Smooth muscle cell (in vitro differentiated cells): ENCODE results near the gene MYO15B. TPM values are rescaled to one million over a fixed set of nuclear protein-coding genes. Genes with fewer than 3 reads are reported as not detected.

ENCODE experiments used
- DNase-seq: peaks from one replicate; lab custom pipeline; 2025; ENCODE audit not compliant: unreplicated experiment; lab: John Stamatoyannopoulos, UW
- H2AFZ ChIP-seq: fragments of 200-600 bp; sonication (generic); 2 replicates; pipeline ENCODE4 v1.6.0; 2016; ENCODE audit warnings: antibody characterized with exemption, low read depth, mild to moderate bottlenecking
- H3F3A ChIP-seq: fragments of 200-600 bp; sonication (generic); 2 replicates; pipeline ENCODE4 v1.6.0; 2017; ENCODE audit warnings: antibody characterized with exemption, low read depth
- H3K27ac ChIP-seq: fragments of 200-600 bp; sonication (generic); 2 replicates; pipeline ENCODE4 v1.5.1; 2016; ENCODE audit warnings: low read depth, mild to moderate bottlenecking
- H3K27me3 ChIP-seq: fragments of 200-600 bp; sonication (generic); 2 replicates; pipeline ENCODE4 v1.6.1; 2016; ENCODE audit warnings: low read depth, mild to moderate bottlenecking
- H3K36me3 ChIP-seq: fragments of 200-600 bp; sonication (generic); 2 replicates; pipeline ENCODE4 v1.5.1; 2016; ENCODE audit warnings: low read depth
- H3K4me1 ChIP-seq: fragments of 200-600 bp; sonication (generic); 2 replicates; pipeline ENCODE4 v1.5.1; 2016; ENCODE audit warnings: low read depth
- H3K4me2 ChIP-seq: fragments of 200-600 bp; sonication (generic); 2 replicates; pipeline ENCODE4 v1.6.0; 2016; ENCODE audit warnings: mild to moderate bottlenecking
- H3K4me3 ChIP-seq: fragments of 200-600 bp; sonication (generic); 2 replicates; pipeline ENCODE4 v1.5.1; 2016; ENCODE audit warnings: mild to moderate bottlenecking
- H3K79me2 ChIP-seq: fragments of 200-600 bp; sonication (generic); 2 replicates; pipeline ENCODE4 v1.6.0; 2016; ENCODE audit warnings: low read depth, mild to moderate bottlenecking
- H3K9ac ChIP-seq: fragments of 200-600 bp; sonication (generic); 2 replicates; pipeline ENCODE4 v1.6.0; 2016; ENCODE audit warnings: low read depth
- H3K9me3 ChIP-seq: fragments of 200-600 bp; sonication (generic); replicated peaks from 2 replicates; pipeline ENCODE4 v1.5.1; 2016; ENCODE audit warnings: low read depth
- H4K20me1 ChIP-seq: fragments of 200-600 bp; sonication (generic); 2 replicates; pipeline ENCODE4 v1.6.0; 2016; ENCODE audit warnings: low read depth
- CTCF ChIP-seq: fragments of 200-600 bp; sonication (generic); IDR thresholded peaks from 2 replicates; pipeline ENCODE4 v1.5.1; 2017; ENCODE audit warnings: borderline replicate concordance, mild to moderate bottlenecking, antibody characterized with exemption; ENCODE audit not compliant: insufficient read depth, poor library complexity, severe bottlenecking
- WGBS: methylation state at CpG from one replicate; pipeline ENCODE4 v1.1.7; 2016; ENCODE audit warnings: low lambda C conversion rate; 5-methylcytosine and 5-hydroxymethylcytosine counted together
- polyA plus RNA-seq: library from polyadenylated mRNA; unstranded; fragments of >200 nt; fragmentation: Nextera tagmentation; extraction: Ambion mirVana; gene quantifications from 2 replicates; pipeline ENCODE4 v1.2.1, GENCODE V29; 2016
- total RNA-seq: library from RNA; depleted of rRNA; stranded (reverse); fragments of >200 nt; gene quantifications from 2 replicates; pipeline ENCODE4 v1.2.3, GENCODE V29; 2014

Gene MYO15B
- total and polyA plus RNA-seq, 2 experiments from 2014 or later: 14.7 to 17.5 TPM

- 88% methylated on average over 6 of the region's 6 CpGs for WGBS
Measured at GRCh38 chr17:75595920-75596313, 8.3 kb downstream of the MYO15B start.

DNA sequence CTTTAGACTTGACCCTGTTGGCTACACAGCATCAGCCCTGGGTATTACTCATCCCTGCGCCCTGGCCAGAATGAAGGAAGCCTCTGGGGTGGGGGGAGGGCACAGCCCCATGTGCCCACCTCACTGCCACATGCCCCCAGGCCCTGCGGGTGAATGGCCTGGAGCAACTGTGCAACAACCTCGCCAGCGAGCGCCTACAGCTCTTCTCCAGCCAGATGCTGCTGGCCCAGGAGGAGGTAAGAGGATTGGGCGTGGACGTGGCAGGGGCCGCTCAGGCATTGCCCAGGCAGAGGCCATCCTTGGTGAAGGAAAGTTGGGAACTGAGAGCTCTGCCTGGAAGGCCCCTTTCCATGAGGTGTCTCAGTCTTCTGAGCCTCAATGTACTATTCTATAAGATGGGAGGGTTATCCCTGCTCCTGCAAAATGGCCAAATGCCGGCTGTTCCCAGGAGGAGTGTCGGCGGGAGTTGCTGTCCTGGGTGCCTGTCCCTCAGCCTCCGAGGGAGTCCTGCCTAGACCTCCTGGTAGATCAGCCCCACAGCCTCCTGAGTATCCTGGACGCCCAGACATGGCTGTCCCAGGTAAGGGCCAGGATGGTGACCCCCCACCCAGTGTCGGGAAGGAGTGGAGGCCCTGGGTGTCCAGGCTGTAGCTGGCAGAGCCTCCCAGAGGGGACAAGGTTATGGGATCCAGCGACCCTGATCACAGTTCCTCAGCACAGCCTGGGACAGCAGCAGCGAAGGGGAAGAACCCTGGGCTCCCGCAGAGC, 8.9 kb downstream of the MYO15B start:
- H3K9ac ChIP-seq: no peak overlapping the region
- no peaks in the 10 kb centered on the region for H3F3A ChIP-seq
- no peaks in the 10 kb centered on the region for H3K36me3 ChIP-seq
- WGBS: 94% methylated on average over 17 of the region's 17 CpGs
- no peak overlapping the region for H3K4me3 ChIP-seq
- no peaks in the 10 kb centered on the region for H4K20me1 ChIP-seq
- no peaks in the 10 kb centered on the region for H3K9me3 ChIP-seq
- no peak overlapping the region for H2AFZ ChIP-seq
- H3K27me3 ChIP-seq: no peaks in the 10 kb centered on the region
- no peaks in the 10 kb centered on the region for H3K4me1 ChIP-seq
- no peak overlapping the region for H3K27ac ChIP-seq
- no peak for TF ChIP-seq CTCF
- no peak for DNase-seq
- H3K79me2 ChIP-seq: no peaks in the 10 kb centered on the region
- no peak overlapping the region for H3K4me2 ChIP-seq

More at GRCh38 chr17:75595920-75596313, 8.3 kb downstream of the MYO15B start:
- Histone ChIP-seq H3K36me3 (no peaks in the 10 kb centered on the region), H3K4me2 (no peak overlapping the region), H3K9me3 (no peaks in the 10 kb centered on the region), H3K4me3 (no peak overlapping the region), H3K79me2 (no peaks in the 10 kb centered on the region), H3K27me3 (no peaks in the 10 kb centered on the region), H3F3A (no peaks in the 10 kb centered on the region), H3K4me1 (no peaks in the 10 kb centered on the region), H2AFZ (no peak overlapping the region), H4K20me1 (no peaks in the 10 kb centered on the region), H3K9ac (no peak overlapping the region), H3K27ac (no peak overlapping the region)
- no peak for DNase-seq
- no peak for TF ChIP-seq CTCF

DNA sequence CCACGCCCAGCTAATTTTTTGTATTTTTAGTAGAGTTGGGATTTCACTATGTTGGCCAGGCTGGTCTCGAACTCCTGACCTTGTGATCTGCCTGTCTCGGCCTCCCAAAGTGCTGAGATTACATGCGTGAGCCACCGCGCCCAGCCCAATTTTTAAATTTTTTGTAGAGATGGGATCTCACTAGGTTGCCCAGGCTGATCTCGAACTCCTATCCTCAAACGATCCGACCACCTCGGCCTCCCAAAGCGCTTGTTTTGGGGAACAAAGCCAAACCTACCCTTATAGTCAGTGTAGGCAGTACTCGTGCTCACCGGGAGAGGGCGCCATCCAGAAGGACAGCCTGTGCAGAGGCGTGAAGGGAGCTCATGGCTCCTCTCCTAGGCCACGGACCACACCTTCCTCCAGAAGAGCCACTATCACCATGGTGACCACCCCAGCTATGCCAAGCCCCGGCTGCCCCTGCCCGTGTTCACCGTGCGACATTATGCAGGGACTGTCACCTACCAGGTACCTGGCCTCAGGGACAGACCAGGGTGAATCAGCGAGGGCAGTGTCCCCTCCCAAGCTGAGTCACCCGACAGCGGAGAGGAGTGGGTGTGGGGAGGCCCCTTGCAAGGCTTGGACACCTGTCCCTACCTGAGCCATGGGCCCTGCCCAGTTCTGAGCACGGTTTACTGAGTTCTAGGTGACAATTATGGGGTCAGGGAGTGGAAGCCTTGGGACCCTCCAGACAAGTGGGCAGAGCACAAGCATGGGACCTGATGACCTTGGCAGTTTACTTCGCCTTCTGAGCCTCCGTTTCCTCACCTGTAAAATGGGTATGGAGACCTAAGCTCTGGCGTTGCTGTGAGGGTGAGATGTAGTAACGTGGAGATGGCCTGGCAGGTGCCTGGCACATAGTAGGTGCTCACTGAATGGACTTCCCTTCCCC, 13.7 kb downstream of the MYO15B start:
- Histone ChIP-seq H3K36me3 (no peaks in the 10 kb centered on the region), H3K27ac (no peak overlapping the region), H3K4me1 (no peaks in the 10 kb centered on the region), H3K27me3 (no peaks in the 10 kb centered on the region), H3K4me3 (no peak overlapping the region), H3F3A (no peaks in the 10 kb centered on the region), H4K20me1 (no peaks in the 10 kb centered on the region), H3K79me2 (no peaks in the 10 kb centered on the region), H3K4me2 (no peak overlapping the region), H3K9me3 (no peaks in the 10 kb centered on the region), H3K9ac (no peak overlapping the region), H2AFZ (no peak overlapping the region)
- peak; percentile 76 for TF ChIP-seq CTCF
- DNase-seq: no peak
- 64% methylated on average over 28 of the region's 28 CpGs for WGBS
